WTC11 (cell line): ENCODE data around the gene ERFL. TPM values are rescaled to one million over a fixed set of nuclear protein-coding genes. Genes with fewer than 3 reads are reported as not detected.
"Not testable (repeated sequence)": the region's sequence is repeated elsewhere in the genome, so short reads cannot be mapped to it uniquely, and the experiment has no call there.

Experiments used
- ATAC-seq: fragments of 200-7000 bp; cut with Tn5 transposase; 2 replicates; pipeline ENCODE4 v1.10.0; 2021; ENCODE audit warnings: mild to moderate bottlenecking, moderate library complexity
- CTCF ChIA-PET: fragments of 300-600 bp; sonication (Branson Sonifier 250); formaldehyde crosslinking; loops from one replicate; lab custom pipeline; 2021; ENCODE audit warnings: antibody characterized with exemption; lab: Charles Lee
- POLR2A ChIA-PET: fragments of 350-600 bp; sonication (Branson Sonifier 250); formaldehyde crosslinking; loops from one replicate; lab custom pipeline; 2021; ENCODE audit warnings: antibody characterized with exemption; lab: Charles Lee
- DNase-seq: peaks from one replicate; pipeline ENCODE4 v3.0.0; 2021; ENCODE audit warnings: low spot score
- H3K27ac Mint-ChIP-seq: 2 replicates; pipeline ENCODE4 v1.8.0; 2021; ENCODE audit warnings: mixed read lengths
- H3K27me3 Mint-ChIP-seq: 2 replicates; pipeline ENCODE4 v1.8.0; 2021; ENCODE audit warnings: low read depth, mild to moderate bottlenecking, moderate library complexity, mixed read lengths
- H3K36me3 Mint-ChIP-seq: 2 replicates; pipeline ENCODE4 v1.8.0; 2021; ENCODE audit warnings: mixed read lengths
- H3K4me1 Mint-ChIP-seq: 2 replicates; pipeline ENCODE4 v1.8.0; 2022; ENCODE audit warnings: mixed read lengths
- H3K4me3 Mint-ChIP-seq: 2 replicates; pipeline ENCODE4 v1.8.0; 2021; ENCODE audit warnings: mild to moderate bottlenecking, moderate library complexity, mixed read lengths
- H3K9me3 Mint-ChIP-seq: 2 replicates; pipeline ENCODE4 v1.8.0; 2021; ENCODE audit warnings: mixed read lengths
- ATF1 ChIP-seq: sonication (generic); formaldehyde crosslinking; IDR thresholded peaks from 2 replicates; pipeline ENCODE4 v1.8.1; 2023; ENCODE audit warnings: mild to moderate bottlenecking, moderate library complexity, missing genetic modification reagents
- CREB1 ChIP-seq: sonication (generic); formaldehyde crosslinking; IDR thresholded peaks from 2 replicates; pipeline ENCODE4 v1.8.0; 2023; ENCODE audit warnings: mild to moderate bottlenecking, missing genetic modification reagents
- GRHL2 ChIP-seq: fragments of 250-450 bp; sonication (Bioruptor Pico); IDR thresholded peaks from 2 replicates; pipeline ENCODE4 v1.8.0; 2022; ENCODE audit warnings: mild to moderate bottlenecking, moderate library complexity; ENCODE audit not compliant: insufficient replicate concordance, severe bottlenecking
- HMGA2 ChIP-seq: fragments of 250-450 bp; sonication (Bioruptor Pico); IDR thresholded peaks from 2 replicates; pipeline ENCODE4 v1.4.0; 2021; ENCODE audit warnings: mild to moderate bottlenecking, moderate library complexity
- IRF2 ChIP-seq: sonication (generic); formaldehyde crosslinking; IDR thresholded peaks from 2 replicates; pipeline ENCODE4 v1.8.0; 2022; ENCODE audit warnings: low read depth, missing genetic modification reagents, borderline replicate concordance
- JAZF1 ChIP-seq: fragments of 250-450 bp; sonication (Bioruptor Pico); IDR thresholded peaks from 2 replicates; pipeline ENCODE4 v1.9.0; 2021; ENCODE audit warnings: moderate library complexity, mild to moderate bottlenecking, inconsistent platforms
- JUN ChIP-seq: sonication (generic); formaldehyde crosslinking; IDR thresholded peaks from 2 replicates; pipeline ENCODE4 v1.8.0; 2023; ENCODE audit warnings: mild to moderate bottlenecking, missing genetic modification reagents
- MYBL2 ChIP-seq: sonication (generic); formaldehyde crosslinking; IDR thresholded peaks from 2 replicates; pipeline ENCODE4 v1.8.1; 2023; ENCODE audit warnings: mild to moderate bottlenecking, moderate library complexity, missing genetic modification reagents
- NR1H2 ChIP-seq: sonication (generic); formaldehyde crosslinking; IDR thresholded peaks from 2 replicates; pipeline ENCODE4 v1.9.0; 2021; ENCODE audit warnings: mild to moderate bottlenecking, moderate library complexity, missing genetic modification reagents
- OVOL2 ChIP-seq: fragments of 250-450 bp; sonication (Bioruptor Pico); IDR thresholded peaks from 2 replicates; pipeline ENCODE4 v1.9.0; 2021; ENCODE audit warnings: mild to moderate bottlenecking, borderline replicate concordance
- RORB ChIP-seq: fragments of 250-450 bp; sonication (Bioruptor Pico); IDR thresholded peaks from 2 replicates; pipeline ENCODE4 v1.9.0; 2021; ENCODE audit warnings: mild to moderate bottlenecking
- SMAD4 ChIP-seq: sonication (generic); formaldehyde crosslinking; IDR thresholded peaks from 2 replicates; pipeline ENCODE4 v1.8.0; 2022; ENCODE audit warnings: mild to moderate bottlenecking, missing genetic modification reagents
- TEAD4 ChIP-seq: sonication (generic); formaldehyde crosslinking; IDR thresholded peaks from 2 replicates; pipeline ENCODE4 v1.8.0; 2022; ENCODE audit warnings: mild to moderate bottlenecking, missing genetic modification reagents
- TP53 ChIP-seq: sonication (generic); formaldehyde crosslinking; IDR thresholded peaks from 2 replicates; pipeline ENCODE4 v1.8.1; 2023; ENCODE audit warnings: mild to moderate bottlenecking, missing genetic modification reagents
- ZNF121 ChIP-seq: sonication (generic); formaldehyde crosslinking; IDR thresholded peaks from 2 replicates; pipeline ENCODE4 v1.8.0; 2023; ENCODE audit warnings: missing genetic modification reagents
- total RNA-seq: library from RNA; stranded (reverse); gene quantifications from 3 replicates; pipeline ENCODE4 v1.2.3, GENCODE V29; 2021
- TF ChIP-seq, protein P1 (sequence below): sonication (generic); formaldehyde crosslinking; IDR thresholded peaks from 2 replicates; pipeline ENCODE4 v1.8.1; 2022; ENCODE audit warnings: mild to moderate bottlenecking, moderate library complexity, missing genetic modification reagents
- TF ChIP-seq, protein P2 (sequence below): sonication (generic); formaldehyde crosslinking; conservative IDR thresholded peaks from 2 replicates; pipeline ENCODE4 v1.8.1; 2022; ENCODE audit warnings: mild to moderate bottlenecking, missing genetic modification reagents
- TF ChIP-seq, protein P3 (sequence below): sonication (generic); formaldehyde crosslinking; IDR thresholded peaks from 2 replicates; pipeline ENCODE4 v1.8.0; 2022; ENCODE audit warnings: mild to moderate bottlenecking, missing genetic modification reagents
- TF ChIP-seq, protein P4 (sequence below): sonication (generic); formaldehyde crosslinking; IDR thresholded peaks from 2 replicates; pipeline ENCODE4 v1.8.1; 2023; ENCODE audit warnings: mild to moderate bottlenecking, missing genetic modification reagents
- TF ChIP-seq, protein P5 (sequence below): fragments of 250-450 bp; sonication (Bioruptor Pico); IDR thresholded peaks from 2 replicates; pipeline ENCODE4 v1.9.0; 2021; ENCODE audit warnings: moderate library complexity, mild to moderate bottlenecking, inconsistent platforms, borderline replicate concordance
- TF ChIP-seq, protein P6 (sequence below): sonication (generic); formaldehyde crosslinking; IDR thresholded peaks from 2 replicates; pipeline ENCODE4 v1.8.1; 2022; ENCODE audit warnings: low read depth, mild to moderate bottlenecking, moderate library complexity, missing genetic modification reagents, borderline replicate concordance

Gene ERFL
- total RNA-seq, 1 experiment from 2014 or later = 0.31 TPM

DNA sequence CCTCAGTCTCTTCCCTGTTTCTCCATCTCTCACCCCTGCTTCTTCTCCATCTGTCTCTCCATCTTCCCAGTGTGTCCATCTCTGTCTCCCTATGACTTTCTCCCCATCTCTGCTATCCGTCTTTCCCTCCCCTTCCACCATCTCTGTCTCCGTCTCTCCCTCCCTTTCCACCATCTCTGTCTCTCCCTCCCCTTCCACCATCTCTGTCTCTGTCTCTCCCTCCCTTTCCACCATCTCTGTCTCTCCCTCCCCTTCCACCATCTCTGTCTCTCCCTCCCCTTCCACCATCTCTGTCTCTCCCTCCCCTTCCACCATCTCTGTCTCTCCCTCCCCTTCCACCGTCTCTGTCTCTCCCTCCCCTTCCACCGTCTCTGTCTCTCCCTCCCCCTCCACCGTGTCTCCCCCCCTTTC lies 13.8 kb downstream of the ERFL start:
- CTCF ChIA-PET, H3K4me1 Mint-ChIP-seq, H3K9me3 Mint-ChIP-seq, DNase-seq, ATAC-seq, POLR2A ChIA-PET, H3K27ac Mint-ChIP-seq, H3K27me3 Mint-ChIP-seq, H3K36me3 Mint-ChIP-seq: not testable (repeated sequence)
- H3K4me3 Mint-ChIP-seq = peak overlapping the region; percentile 41

DNA sequence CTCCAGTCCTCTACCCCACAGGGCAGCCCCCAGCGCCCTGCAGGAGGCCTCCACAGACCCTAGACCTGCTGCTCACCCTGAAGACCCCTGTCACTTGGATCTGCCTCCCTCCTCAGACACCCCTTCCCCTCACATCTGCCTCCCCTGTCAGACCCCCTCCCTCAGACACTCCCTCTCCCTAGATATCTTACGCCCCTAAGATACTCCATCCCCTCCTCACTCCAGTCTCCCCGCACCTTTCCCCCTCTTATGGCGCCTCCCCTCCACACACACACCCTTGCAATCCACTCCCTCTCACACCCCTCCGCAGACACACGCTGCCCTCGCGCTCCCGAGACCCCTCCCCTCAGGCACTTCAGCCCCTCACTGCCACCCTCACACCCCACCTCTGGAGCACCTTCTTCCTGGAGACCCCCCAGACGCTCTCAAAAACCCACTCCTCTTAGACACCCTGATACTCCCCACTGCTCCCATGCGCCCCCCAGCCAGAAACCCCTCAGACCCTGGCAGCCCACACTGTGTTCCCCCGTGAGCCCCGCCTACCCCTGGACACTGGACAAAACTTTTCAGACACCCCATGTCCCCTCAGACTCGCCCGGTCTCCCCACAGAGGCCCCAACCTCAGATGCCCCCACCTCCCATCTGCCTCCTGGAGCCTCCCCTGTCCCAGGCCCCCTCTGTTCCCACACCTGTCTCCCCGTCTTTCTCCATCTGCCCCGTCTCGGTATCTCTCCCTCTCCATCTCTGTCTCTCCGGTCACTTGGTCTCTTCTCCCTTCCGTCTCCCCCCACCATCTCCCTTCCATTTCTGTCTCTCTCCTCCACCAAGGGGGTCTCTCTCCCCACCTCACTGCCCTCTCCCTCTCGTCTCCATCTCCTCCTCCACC lies 14.5 kb downstream of the ERFL start:
- Mint-ChIP-seq H3K27me3 (peaks cover 7% of the 10 kb centered on the region), H3K9me3 (no peaks in the 10 kb centered on the region), H3K27ac (no peak overlapping the region), H3K4me3 (peak overlapping the region; percentile 68), H3K36me3 (no peaks in the 10 kb centered on the region), H3K4me1 (peaks cover 9% of the 10 kb centered on the region)
- DNase-seq = no peak
- peak; percentile 27 for ATAC-seq
- TF ChIP-seq, protein P1, sequence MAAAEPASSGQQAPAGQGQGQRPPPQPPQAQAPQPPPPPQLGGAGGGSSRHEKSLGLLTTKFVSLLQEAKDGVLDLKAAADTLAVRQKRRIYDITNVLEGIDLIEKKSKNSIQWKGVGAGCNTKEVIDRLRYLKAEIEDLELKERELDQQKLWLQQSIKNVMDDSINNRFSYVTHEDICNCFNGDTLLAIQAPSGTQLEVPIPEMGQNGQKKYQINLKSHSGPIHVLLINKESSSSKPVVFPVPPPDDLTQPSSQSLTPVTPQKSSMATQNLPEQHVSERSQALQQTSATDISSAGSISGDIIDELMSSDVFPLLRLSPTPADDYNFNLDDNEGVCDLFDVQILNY (CRISPR knock-in tag) = no peak
- TF ChIP-seq IRF2 (CRISPR knock-in tag) = no peak
- no peak for TF ChIP-seq NR1H2
- no peak for TF ChIP-seq GRHL2 (CRISPR knock-in tag)
- TF ChIP-seq TEAD4 (CRISPR knock-in tag) = no peak
- POLR2A ChIA-PET = no interaction called here
- CTCF ChIA-PET = no interaction called here

DNA sequence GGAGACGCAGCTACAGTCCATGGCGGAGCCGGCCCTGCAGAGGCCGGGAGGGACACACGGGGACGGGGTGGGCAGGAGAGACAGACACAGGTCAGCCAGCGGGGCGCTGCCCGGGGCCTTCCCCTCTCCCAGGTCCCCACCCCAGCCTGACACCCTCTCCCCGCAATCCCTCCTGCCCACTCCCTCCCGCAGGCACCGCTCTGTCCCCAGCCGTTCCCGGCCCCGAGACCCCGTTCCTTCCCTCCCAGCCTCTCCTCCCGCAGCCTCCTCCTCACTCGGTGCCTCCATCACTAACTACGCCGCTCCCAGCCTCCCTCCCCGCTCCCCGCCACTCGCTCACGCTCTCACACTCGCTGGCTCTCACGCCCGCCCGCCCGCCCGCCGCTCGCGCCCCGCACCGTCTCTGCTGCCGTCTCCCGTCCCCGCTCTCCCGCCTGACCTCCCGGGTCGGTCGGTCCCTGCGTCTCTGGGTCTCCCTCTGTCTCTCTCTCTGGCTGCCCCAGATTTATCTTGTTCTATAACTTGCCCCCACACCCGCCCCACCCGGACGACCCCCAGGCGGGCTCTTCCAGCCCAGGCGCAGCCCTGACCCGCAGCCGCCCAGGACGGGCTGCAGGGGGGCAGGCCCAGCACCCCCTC lies 15.2 kb downstream of the ERFL start:
- DNase-seq (peak; percentile 48), ATAC-seq (peak; percentile 24)
- H3K27me3 Mint-ChIP-seq = peaks cover 7% of the 10 kb centered on the region
- no peaks in the 10 kb centered on the region for H3K36me3 Mint-ChIP-seq
- POLR2A ChIA-PET = no interaction called here
- H3K9me3 Mint-ChIP-seq = no peaks in the 10 kb centered on the region
- peaks cover 9% of the 10 kb centered on the region for H3K4me1 Mint-ChIP-seq
- H3K27ac Mint-ChIP-seq = no peak overlapping the region
- CTCF ChIA-PET = interaction anchor here (0.8 to 1.9 kb wide), 4 partner anchors 18 to 40 kb away, joined by 3 to 5 read pairs (median 4); no protein-coding TSS in a partner anchor
- no peak for TF ChIP-seq JUN
- TF ChIP-seq ZNF121 (CRISPR knock-in tag) = peak; percentile 76
- peak overlapping the region; percentile 68 for H3K4me3 Mint-ChIP-seq

DNA sequence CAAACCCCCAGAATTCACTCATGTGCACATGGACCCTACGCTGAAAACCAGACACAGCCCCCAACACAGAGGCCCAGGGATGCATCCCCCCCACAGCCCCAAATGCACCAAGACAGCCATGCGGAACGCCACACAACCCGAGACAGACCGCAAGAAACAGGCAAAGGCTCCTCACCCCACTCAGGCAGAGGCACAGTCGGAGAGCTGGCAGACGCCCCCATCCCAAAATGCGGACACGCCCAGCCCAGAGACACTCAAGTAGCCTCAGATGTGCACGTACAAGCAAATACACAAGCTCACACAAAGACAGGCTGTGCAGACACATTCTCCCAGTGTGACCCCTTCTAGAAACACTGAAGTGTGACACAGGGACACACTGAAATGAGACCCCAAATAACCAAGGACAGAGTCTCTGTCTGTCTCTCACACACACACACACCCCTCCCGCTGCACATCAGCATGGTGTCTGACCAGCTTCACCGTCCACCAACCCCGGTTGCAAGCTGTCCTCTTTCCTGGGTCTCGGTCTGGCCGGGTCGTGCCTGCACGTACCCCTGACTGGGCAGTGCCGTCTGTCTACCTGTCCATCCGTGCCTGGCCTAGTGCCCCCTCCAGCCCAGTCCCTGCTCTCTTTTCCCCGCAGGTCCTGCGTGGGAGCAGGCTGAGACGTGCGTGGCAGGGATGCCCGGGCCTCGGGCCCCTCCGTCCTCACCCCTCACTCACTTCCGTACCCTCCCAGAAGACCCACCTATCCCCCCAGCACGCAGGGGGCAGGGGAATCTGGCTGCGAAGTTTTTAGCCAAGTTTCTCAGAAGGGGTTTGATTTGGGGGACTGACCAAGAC lies 16.1 kb downstream of the ERFL start:
- Mint-ChIP-seq H3K9me3 (no peaks in the 10 kb centered on the region), H3K36me3 (no peaks in the 10 kb centered on the region), H3K27ac (no peak overlapping the region), H3K4me3 (peak overlapping the region; percentile 68)
- DNase-seq = no peak
- TF ChIP-seq HMGA2 (CRISPR knock-in tag) (no peak), TP53 (CRISPR knock-in tag) (no peak), RORB (CRISPR knock-in tag) (no peak), MYBL2 (CRISPR knock-in tag) (no peak), SMAD4 (CRISPR knock-in tag) (no peak), ATF1 (no peak), CREB1 (no peak), JAZF1 (CRISPR knock-in tag) (no peak), OVOL2 (CRISPR knock-in tag) (no peak)
- TF ChIP-seq, protein P2, sequence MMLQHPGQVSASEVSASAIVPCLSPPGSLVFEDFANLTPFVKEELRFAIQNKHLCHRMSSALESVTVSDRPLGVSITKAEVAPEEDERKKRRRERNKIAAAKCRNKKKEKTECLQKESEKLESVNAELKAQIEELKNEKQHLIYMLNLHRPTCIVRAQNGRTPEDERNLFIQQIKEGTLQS = no peak
- TF ChIP-seq, protein P3, sequence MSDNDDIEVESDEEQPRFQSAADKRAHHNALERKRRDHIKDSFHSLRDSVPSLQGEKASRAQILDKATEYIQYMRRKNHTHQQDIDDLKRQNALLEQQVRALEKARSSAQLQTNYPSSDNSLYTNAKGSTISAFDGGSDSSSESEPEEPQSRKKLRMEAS (CRISPR knock-in tag) = no peak
- TF ChIP-seq, protein P4, sequence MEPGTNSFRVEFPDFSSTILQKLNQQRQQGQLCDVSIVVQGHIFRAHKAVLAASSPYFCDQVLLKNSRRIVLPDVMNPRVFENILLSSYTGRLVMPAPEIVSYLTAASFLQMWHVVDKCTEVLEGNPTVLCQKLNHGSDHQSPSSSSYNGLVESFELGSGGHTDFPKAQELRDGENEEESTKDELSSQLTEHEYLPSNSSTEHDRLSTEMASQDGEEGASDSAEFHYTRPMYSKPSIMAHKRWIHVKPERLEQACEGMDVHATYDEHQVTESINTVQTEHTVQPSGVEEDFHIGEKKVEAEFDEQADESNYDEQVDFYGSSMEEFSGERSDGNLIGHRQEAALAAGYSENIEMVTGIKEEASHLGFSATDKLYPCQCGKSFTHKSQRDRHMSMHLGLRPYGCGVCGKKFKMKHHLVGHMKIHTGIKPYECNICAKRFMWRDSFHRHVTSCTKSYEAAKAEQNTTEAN (CRISPR knock-in tag) = no peak
- TF ChIP-seq, protein P5, sequence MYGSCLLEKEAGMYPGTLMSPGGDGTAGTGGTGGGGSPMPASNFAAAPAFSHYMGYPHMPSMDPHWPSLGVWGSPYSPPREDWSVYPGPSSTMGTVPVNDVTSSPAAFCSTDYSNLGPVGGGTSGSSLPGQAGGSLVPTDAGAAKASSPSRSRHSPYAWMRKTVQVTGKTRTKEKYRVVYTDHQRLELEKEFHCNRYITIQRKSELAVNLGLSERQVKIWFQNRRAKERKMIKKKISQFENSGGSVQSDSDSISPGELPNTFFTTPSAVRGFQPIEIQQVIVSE = no peak
- TF ChIP-seq, protein P6, sequence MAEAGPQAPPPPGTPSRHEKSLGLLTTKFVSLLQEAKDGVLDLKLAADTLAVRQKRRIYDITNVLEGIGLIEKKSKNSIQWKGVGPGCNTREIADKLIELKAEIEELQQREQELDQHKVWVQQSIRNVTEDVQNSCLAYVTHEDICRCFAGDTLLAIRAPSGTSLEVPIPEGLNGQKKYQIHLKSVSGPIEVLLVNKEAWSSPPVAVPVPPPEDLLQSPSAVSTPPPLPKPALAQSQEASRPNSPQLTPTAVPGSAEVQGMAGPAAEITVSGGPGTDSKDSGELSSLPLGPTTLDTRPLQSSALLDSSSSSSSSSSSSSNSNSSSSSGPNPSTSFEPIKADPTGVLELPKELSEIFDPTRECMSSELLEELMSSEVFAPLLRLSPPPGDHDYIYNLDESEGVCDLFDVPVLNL (CRISPR knock-in tag) = no peak
- TF ChIP-seq, all 79 proteins: peak for 0
- Mint-ChIP-seq H3K4me1 (peaks cover 9% of the 10 kb centered on the region), H3K27me3 (peaks cover 7% of the 10 kb centered on the region)
- ChIA-PET POLR2A (no interaction called here), CTCF (interaction anchor here (0.7 to 1.9 kb wide), 7 partner anchors 19 to 39 kb away, joined by 3 to 5 read pairs (median 4); no protein-coding TSS in a partner anchor)
- ATAC-seq = no peak
